ENCODE measurements around the gene ZNF382.
A peak's percentile ranks its signal among the peaks of the same experiment; 100 is the strongest.
"Not testable (repeated sequence)": the region's sequence is repeated elsewhere in the genome, so short reads cannot be mapped to it uniquely, and the experiment has no call there.

ZNF382 gene

DNA sequence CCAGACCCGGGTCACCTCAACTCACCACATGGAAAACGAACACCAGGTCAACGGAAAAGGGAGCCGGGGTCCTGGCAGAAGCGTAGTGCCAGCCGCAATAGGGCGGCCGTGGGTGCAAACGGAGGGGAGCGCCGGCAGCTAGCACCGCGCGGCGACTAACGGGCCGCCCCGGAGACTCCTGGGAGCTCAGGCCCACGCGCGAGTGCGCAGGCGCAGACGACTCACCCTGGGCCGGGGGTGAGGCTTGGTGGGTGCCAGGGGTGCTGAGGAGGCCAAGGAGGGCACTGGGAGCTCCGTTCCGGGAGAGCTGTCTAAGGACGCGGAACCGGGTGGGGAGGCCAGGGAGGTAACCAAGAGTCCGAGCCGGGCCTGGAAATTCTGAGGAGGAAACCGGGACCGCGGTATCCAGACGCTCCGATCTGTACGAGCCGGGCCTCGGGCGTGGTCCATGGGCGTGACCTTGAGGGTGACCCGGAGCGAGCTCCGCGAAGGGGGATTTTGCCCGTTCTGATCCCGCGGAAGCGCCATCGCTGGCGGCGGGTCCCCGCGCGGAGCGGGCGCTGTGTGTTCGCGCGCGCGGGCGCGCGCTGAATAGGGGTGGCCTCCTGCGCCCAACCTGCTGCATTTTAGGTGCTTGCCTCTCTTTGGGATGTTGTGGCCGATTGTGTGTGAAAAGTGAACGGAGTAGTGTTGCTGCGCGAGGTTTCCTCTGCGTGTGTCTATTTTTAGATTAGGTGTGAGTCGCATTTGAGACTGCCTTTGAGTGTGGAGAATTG lies at the start of gene ZNF382:
Gene ZNF382, plus strand, starts transcription at position 213 of the 776 bp plus-strand sequence. CDS start 4,602 bp downstream, outside the sequence.
- H3K27me3 Mint-ChIP-seq: no peaks in the 10 kb centered on the region
- ATAC-seq (ENCODE audit: low read depth) (peak; percentile 67), DNase-seq (ENCODE audit: low spot score in 2 of 2) (peak; percentile 82 to 84)
- H3K4me1 Mint-ChIP-seq: peaks cover 15% of the 10 kb centered on the region
- peak within 1 kb of the TSS; percentile 88 for H3K4me3 Mint-ChIP-seq
- H3K27ac Mint-ChIP-seq: peak within 1 kb of the TSS; percentile 96
- peaks cover 27% of the 10 kb centered on the region for H3K36me3 Mint-ChIP-seq
- peaks cover 6% of the 10 kb centered on the region for H3K9me3 Mint-ChIP-seq

- Mint-ChIP-seq H3K4me3 (no peak overlapping the region), H3K27ac (no peak overlapping the region), H3K9me3 (peaks cover 10% of the 10 kb centered on the region), H3K4me1 (no peaks in the 10 kb centered on the region), H3K27me3 (no peaks in the 10 kb centered on the region), H3K36me3 (peaks cover 79% of the 10 kb centered on the region)
- no peak for ATAC-seq (ENCODE audit: low read depth)
- DNase-seq (ENCODE audit: low spot score in 2 of 2): no peak
These were observed 40.7 kb upstream of the ZNF382 start for GRCh38 chr19:36564391-36564790.

DNA sequence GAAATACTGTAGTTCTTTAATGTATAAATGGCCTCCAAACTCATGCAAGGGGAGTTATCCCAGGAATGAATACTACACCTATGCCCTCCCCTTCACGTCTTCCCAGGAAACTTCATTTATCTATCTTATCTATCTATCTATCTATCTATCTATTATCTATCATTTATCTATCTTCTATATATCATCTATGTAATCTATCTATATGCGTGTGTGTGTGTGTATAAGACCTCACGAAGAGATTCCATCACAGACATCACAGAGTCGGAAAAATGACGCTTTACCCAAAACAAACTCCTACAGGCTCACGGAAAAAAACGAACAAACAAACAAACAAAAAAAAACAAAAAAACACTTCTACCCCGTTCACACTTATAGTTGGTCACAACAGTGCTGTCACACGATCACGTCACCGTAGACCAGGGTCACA lies 32.5 kb upstream of the ZNF382 start:
- peaks cover 24% of the 10 kb centered on the region for H3K4me1 Mint-ChIP-seq
- H3K27ac Mint-ChIP-seq: peak overlapping the region; percentile 98
- H3K9me3 Mint-ChIP-seq: peaks cover 2% of the 10 kb centered on the region
- no peak for DNase-seq (ENCODE audit: low spot score in 2 of 2)
- ATAC-seq (ENCODE audit: low read depth): no peak
- peaks cover 43% of the 10 kb centered on the region for H3K36me3 Mint-ChIP-seq
- H3K4me3 Mint-ChIP-seq: peak overlapping the region; percentile 92
- H3K27me3 Mint-ChIP-seq: no peaks in the 10 kb centered on the region

- peak; percentile 88 for ATAC-seq (ENCODE audit: low read depth)
- peaks cover 24% of the 10 kb centered on the region for H3K4me1 Mint-ChIP-seq
- H3K9me3 Mint-ChIP-seq: no peaks in the 10 kb centered on the region
- H3K4me3 Mint-ChIP-seq: peak within 1 kb of the TSS; percentile 92
- no peaks in the 10 kb centered on the region for H3K27me3 Mint-ChIP-seq
- DNase-seq (ENCODE audit: low spot score in 2 of 2): peak; percentile 82 to 87
- peak within 1 kb of the TSS; percentile 98 for H3K27ac Mint-ChIP-seq
- peaks cover 40% of the 10 kb centered on the region for H3K36me3 Mint-ChIP-seq
These were observed 31.9 kb upstream of the ZNF382 start, which contains the start of gene ZNF529 for GRCh38 chr19:36573020-36573894. ZNF529 (minus strand) TSS chr19:36573292; CDS start chr19:36572346, 946 bp downstream.

DNA sequence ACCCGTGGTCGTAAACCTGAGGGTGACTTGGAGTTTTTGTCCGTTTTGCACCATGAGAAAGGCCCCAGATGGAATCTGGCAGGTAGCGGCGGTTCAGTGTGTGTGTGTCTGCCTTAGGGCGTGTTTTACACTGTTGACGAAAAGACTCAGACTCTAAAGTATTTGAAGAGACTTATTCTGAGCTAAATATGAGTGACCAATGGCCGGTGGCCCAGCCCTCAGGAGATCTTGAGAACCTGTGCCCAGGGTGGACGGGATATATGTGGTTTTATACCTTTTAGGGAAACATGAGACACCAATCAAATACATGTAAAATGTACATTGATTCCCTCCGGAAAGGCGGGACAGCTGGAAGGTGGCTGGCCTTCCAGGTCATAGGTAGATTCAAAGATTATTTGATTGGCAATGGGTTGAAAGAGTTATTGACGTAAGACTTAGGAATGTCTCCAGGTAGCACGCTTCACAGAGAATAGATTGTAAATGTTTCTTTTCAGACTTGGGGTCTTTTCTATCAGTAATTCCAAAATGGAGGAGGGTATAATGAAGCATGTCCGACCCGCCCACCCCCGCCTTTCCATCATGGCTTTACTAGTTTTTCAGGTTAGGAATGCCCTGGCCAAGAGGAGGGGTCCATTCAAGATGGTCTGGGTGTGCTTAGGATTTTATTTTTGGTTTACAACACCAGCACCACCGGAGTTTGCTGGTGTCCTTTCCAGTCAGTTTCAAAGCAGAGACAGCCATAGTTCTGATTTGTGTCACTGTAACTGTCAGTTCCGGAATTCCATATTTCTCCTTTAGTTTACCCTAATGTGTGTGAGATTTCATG lies 31.0 kb upstream of the ZNF382 start:
- Mint-ChIP-seq H3K9me3 (no peaks in the 10 kb centered on the region), H3K27ac (peak overlapping the region; percentile 98), H3K4me3 (peak overlapping the region; percentile 92), H3K36me3 (peaks cover 34% of the 10 kb centered on the region), H3K4me1 (peaks cover 24% of the 10 kb centered on the region), H3K27me3 (no peaks in the 10 kb centered on the region)
- ATAC-seq (ENCODE audit: low read depth): no peak
- no peak for DNase-seq (ENCODE audit: low spot score in 2 of 2)

DNA sequence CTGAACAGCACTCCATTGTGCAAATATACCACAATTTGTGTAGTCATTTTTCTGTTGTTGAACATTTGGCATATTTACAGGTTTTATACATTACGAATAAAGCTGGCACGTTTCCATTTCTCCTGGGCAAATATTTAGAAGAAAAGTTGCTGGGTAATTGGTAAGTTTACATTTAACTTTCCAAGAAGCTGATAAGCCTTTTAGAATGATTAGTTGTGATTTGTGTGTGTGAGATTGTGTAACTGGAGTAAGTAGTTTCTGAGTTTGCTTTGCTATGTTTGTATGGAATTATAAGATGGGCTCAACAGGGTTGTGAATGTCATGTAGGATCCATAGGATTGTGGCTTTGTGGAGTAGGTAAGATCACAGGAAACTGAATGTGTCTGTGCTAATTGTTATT lies 30.4 kb upstream of the ZNF382 start:
- Mint-ChIP-seq H3K9me3 (no peaks in the 10 kb centered on the region), H3K27ac (no peak overlapping the region), H3K4me3 (peak overlapping the region; percentile 92), H3K36me3 (peaks cover 33% of the 10 kb centered on the region), H3K4me1 (peaks cover 24% of the 10 kb centered on the region), H3K27me3 (no peaks in the 10 kb centered on the region)
- no peak for DNase-seq (ENCODE audit: low spot score in 2 of 2)
- no peak for ATAC-seq (ENCODE audit: low read depth)

DNA sequence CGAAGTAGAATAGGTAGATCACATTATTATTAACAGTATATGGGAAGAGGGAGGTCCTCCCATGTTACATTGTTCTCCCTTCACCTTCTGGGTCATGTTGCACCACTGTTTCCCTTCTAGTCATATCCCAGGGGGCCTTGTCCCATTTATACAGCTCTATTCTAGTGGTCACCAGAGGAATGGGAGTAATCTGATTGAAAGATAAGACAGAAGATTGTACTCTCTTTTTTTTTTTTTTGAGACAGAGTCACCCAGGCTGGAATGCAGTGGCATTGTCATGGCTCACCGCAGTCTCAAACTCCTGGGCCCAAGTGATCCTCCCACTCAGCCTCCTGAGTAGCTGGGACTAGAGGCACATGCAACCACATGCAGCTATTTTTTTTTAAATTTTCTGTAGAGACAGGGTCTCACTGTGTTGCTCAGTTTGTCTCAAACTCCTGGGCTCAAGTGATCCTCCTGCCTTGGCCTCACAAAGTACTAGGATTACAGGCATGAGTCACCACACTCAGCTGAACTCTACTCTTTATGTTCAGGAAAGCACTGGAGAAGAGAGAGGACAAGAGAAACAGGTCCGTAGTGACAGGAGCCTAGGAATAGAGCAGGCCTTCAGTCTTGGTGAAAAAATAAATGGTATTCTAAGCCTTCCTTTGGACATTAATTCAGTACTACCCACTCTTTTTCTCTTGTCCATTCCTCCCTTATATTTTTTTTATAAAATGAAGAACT lies 27.7 kb upstream of the ZNF382 start:
- no peak for ATAC-seq (ENCODE audit: low read depth)
- no peak overlapping the region for H3K4me3 Mint-ChIP-seq
- no peaks in the 10 kb centered on the region for H3K27me3 Mint-ChIP-seq
- peaks cover 2% of the 10 kb centered on the region for H3K9me3 Mint-ChIP-seq
- no peak overlapping the region for H3K27ac Mint-ChIP-seq
- H3K36me3 Mint-ChIP-seq: peaks cover 46% of the 10 kb centered on the region
- no peak for DNase-seq (ENCODE audit: low spot score in 2 of 2)
- H3K4me1 Mint-ChIP-seq: peaks cover 16% of the 10 kb centered on the region

- Mint-ChIP-seq H3K4me3 (no peak overlapping the region), H3K27me3 (no peaks in the 10 kb centered on the region)
These were observed 25.9 kb upstream of the ZNF382 start for GRCh38 chr19:36579255-36579654.

DNA sequence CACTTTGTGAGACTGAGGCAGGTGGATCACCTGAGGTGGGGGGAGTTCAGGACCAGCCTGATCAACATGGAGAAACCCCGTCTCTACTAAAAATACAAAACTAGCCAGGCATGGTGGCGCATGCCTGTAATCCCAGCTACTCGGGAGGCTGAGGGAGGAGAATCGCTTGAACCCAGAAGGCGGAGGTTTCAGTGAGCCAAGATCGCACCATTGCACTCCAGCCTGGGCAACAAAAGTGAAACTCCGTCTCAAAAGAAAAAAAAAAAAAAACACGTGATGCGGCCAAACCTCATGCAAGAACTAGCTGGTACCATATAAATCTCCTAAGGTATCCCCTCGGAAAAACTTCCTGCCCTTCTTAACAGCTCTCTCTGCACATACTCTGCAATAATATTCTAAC lies 2.4 kb upstream of the ZNF382 start:
- H3K27me3 Mint-ChIP-seq; H3K9me3 Mint-ChIP-seq; H3K36me3 Mint-ChIP-seq; DNase-seq (ENCODE audit: low spot score in 2 of 2); H3K4me3 Mint-ChIP-seq; ATAC-seq (ENCODE audit: low read depth): not testable (repeated sequence)
- Mint-ChIP-seq H3K4me1 (peaks cover 15% of the 10 kb centered on the region), H3K27ac (peak overlapping the region; percentile 96)

More at GRCh38 chr19:36579255-36579654, 25.9 kb upstream of the ZNF382 start:
- Mint-ChIP-seq H3K36me3 (peaks cover 56% of the 10 kb centered on the region), H3K9me3 (peaks cover 6% of the 10 kb centered on the region), H3K4me1 (peaks cover 5% of the 10 kb centered on the region), H3K27ac (no peak overlapping the region)
- no peak for DNase-seq (ENCODE audit: low spot score in 2 of 2)
- ATAC-seq (ENCODE audit: low read depth): no peak

DNA sequence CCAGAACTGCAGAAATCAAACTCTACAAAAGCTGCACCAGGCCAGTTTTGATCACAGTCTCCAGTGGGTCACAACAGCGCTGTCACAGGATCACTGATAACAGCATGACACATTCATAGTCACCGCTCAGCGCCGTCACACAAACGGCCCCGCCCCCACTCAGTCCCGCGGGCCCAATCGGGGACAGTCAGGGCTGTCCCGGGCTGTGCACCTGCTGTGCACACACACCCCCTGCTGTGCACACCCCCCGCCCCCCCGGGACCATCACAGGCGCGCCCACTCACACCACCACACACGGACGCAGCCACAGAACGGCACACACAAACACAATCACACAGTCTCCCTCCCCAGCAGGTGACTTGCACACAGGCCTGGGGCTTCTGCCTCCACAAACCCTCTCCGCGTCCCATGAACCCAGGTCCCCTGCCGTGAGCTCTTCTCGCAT lies 435 bp upstream of the ZNF382 start:
- DNase-seq (ENCODE audit: low spot score in 2 of 2): peak; percentile 73 to 88
- H3K9me3 Mint-ChIP-seq: peaks cover 6% of the 10 kb centered on the region
- H3K4me1 Mint-ChIP-seq: peaks cover 15% of the 10 kb centered on the region
- H3K27ac Mint-ChIP-seq: peak overlapping the region; percentile 96
- peak overlapping the region; percentile 88 for H3K4me3 Mint-ChIP-seq
- H3K36me3 Mint-ChIP-seq: peaks cover 21% of the 10 kb centered on the region
- peak; percentile 81 for ATAC-seq (ENCODE audit: low read depth)
- H3K27me3 Mint-ChIP-seq: no peaks in the 10 kb centered on the region

- DNase-seq (ENCODE audit: low spot score in 2 of 2) (no peak), ATAC-seq (ENCODE audit: low read depth) (peak; percentile 22)
- H3K4me3 Mint-ChIP-seq: peak overlapping the region; percentile 88
- H3K27ac Mint-ChIP-seq: peak overlapping the region; percentile 96
- peaks cover 6% of the 10 kb centered on the region for H3K9me3 Mint-ChIP-seq
- peaks cover 15% of the 10 kb centered on the region for H3K4me1 Mint-ChIP-seq
- peaks cover 32% of the 10 kb centered on the region for H3K36me3 Mint-ChIP-seq
- no peaks in the 10 kb centered on the region for H3K27me3 Mint-ChIP-seq
These were observed 865 bp downstream of the ZNF382 start for GRCh38 chr19:36605877-36606478.

- Mint-ChIP-seq H3K4me1 (no peaks in the 10 kb centered on the region), H3K4me3 (no peak overlapping the region), H3K36me3 (peaks cover 50% of the 10 kb centered on the region), H3K27me3 (no peaks in the 10 kb centered on the region), H3K9me3 (peaks cover 23% of the 10 kb centered on the region), H3K27ac (no peak overlapping the region)
- no peak for ATAC-seq (ENCODE audit: low read depth)
- DNase-seq (ENCODE audit: low spot score in 2 of 2): no peak
These were observed 21.9 kb downstream of the ZNF382 start for GRCh38 chr19:36627057-36627456.

Data from memory B cell (primary cell).